Measurements from ENCODE around the gene SLX4IP.
"Not testable (repeated sequence)": the region's sequence is repeated elsewhere in the genome, so short reads cannot be mapped to it uniquely, and the experiment has no call there.

SLX4IP gene

GRCh38 chr20:10390709-10391108 lies 44.4 kb upstream of the SLX4IP start:
- Histone ChIP-seq H2BK120ac (ENCODE audit: low read depth, low read length) (no peak overlapping the region), H3K23ac (ENCODE audit: low read length in 2 of 2) (no peak overlapping the region), H3K4me3 (ENCODE audit: insufficient read depth in 1 of 2, low read depth in 1 of 2, low read length in 2 of 2) (no peak overlapping the region), H3K9me3 (ENCODE audit: control insufficient read depth, low read length) (no peaks in the 10 kb centered on the region), H3K9ac (ENCODE audit: low read length) (no peak overlapping the region), H3K79me1 (replicated peaks; ENCODE audit: low read length, poor library complexity, severe bottlenecking) (no peaks in the 10 kb centered on the region), H3K4me1 (ENCODE audit: control insufficient read depth, insufficient read depth, low read depth, low read length) (peaks cover 2% of the 10 kb centered on the region), H3K18ac (ENCODE audit: low read depth in 1 of 2, low read length in 2 of 2) (no peak overlapping the region), H3K27ac (ENCODE audit: low read length, poor library complexity, severe bottlenecking) (no peak overlapping the region), H2BK5ac (ENCODE audit: low read depth, low read length, poor library complexity, severe bottlenecking) (no peak overlapping the region), H3K36me3 (ENCODE audit: control insufficient read depth in 1 of 2, insufficient read depth in 2 of 2, low read depth in 1 of 2, low read length in 2 of 2) (no peaks in the 10 kb centered on the region), H4K8ac (ENCODE audit: low read length) (peak overlapping the region; percentile 28), H3K27me3 (ENCODE audit: control insufficient read depth in 1 of 2, insufficient read depth in 1 of 2, low read length in 2 of 2) (no peaks in the 10 kb centered on the region), H2AK5ac (ENCODE audit: low read length, severe bottlenecking) (no peak overlapping the region), H3K4ac (ENCODE audit: low read depth in 1 of 2, low read length in 2 of 2) (no peak overlapping the region), H3K4me2 (ENCODE audit: low read length, poor library complexity, severe bottlenecking) (no peak overlapping the region), H2BK12ac (ENCODE audit: low read length in 2 of 2) (no peak overlapping the region), H4K91ac (ENCODE audit: low read length) (no peak overlapping the region), H2AFZ (ENCODE audit: low read depth, low read length) (no peak overlapping the region), H3K14ac (ENCODE audit: low read length in 2 of 2) (no peak overlapping the region), H2BK15ac (ENCODE audit: low read depth, poor library complexity, severe bottlenecking) (no peak overlapping the region)
- 100% methylated on average over 2 of the region's 2 CpGs for WGBS
- DNase-seq = no peak

GRCh38 chr20:10394752-10395151 lies 40.4 kb upstream of the SLX4IP start:
- H3K4me2 ChIP-seq (ENCODE audit: low read length, poor library complexity, severe bottlenecking); H3K14ac ChIP-seq (ENCODE audit: low read length in 2 of 2); H3K36me3 ChIP-seq (ENCODE audit: control insufficient read depth in 1 of 2, insufficient read depth in 2 of 2, low read depth in 1 of 2, low read length in 2 of 2); H3K4ac ChIP-seq (ENCODE audit: low read depth in 1 of 2, low read length in 2 of 2); H3K4me1 ChIP-seq (ENCODE audit: control insufficient read depth, insufficient read depth, low read depth, low read length); H3K9ac ChIP-seq (ENCODE audit: low read length); H2BK120ac ChIP-seq (ENCODE audit: low read depth, low read length); DNase-seq; H3K27me3 ChIP-seq (ENCODE audit: control insufficient read depth in 1 of 2, insufficient read depth in 1 of 2, low read length in 2 of 2); H3K4me3 ChIP-seq (ENCODE audit: insufficient read depth in 1 of 2, low read depth in 1 of 2, low read length in 2 of 2); H4K91ac ChIP-seq (ENCODE audit: low read length); H3K79me1 ChIP-seq (replicated peaks; ENCODE audit: low read length, poor library complexity, severe bottlenecking); H3K23ac ChIP-seq (ENCODE audit: low read length in 2 of 2); H4K8ac ChIP-seq (ENCODE audit: low read length); H3K18ac ChIP-seq (ENCODE audit: low read depth in 1 of 2, low read length in 2 of 2); H2BK5ac ChIP-seq (ENCODE audit: low read depth, low read length, poor library complexity, severe bottlenecking); H2AK5ac ChIP-seq (ENCODE audit: low read length, severe bottlenecking); H2BK15ac ChIP-seq (ENCODE audit: low read depth, poor library complexity, severe bottlenecking); H2BK12ac ChIP-seq (ENCODE audit: low read length in 2 of 2); H3K27ac ChIP-seq (ENCODE audit: low read length, poor library complexity, severe bottlenecking); H3K9me3 ChIP-seq (ENCODE audit: control insufficient read depth, low read length); H2AFZ ChIP-seq (ENCODE audit: low read depth, low read length): not testable (repeated sequence)
- 98% methylated on average over 17 of the region's 32 CpGs for WGBS

- Histone ChIP-seq H3K27me3 (ENCODE audit: control insufficient read depth in 1 of 2, insufficient read depth in 1 of 2, low read length in 2 of 2) (no peaks in the 10 kb centered on the region), H2BK15ac (ENCODE audit: low read depth, poor library complexity, severe bottlenecking) (no peak overlapping the region), H3K9ac (ENCODE audit: low read length) (no peak overlapping the region), H3K18ac (ENCODE audit: low read depth in 1 of 2, low read length in 2 of 2) (no peak overlapping the region), H2AFZ (ENCODE audit: low read depth, low read length) (no peak overlapping the region), H4K91ac (ENCODE audit: low read length) (no peak overlapping the region), H2BK5ac (ENCODE audit: low read depth, low read length, poor library complexity, severe bottlenecking) (no peak overlapping the region), H3K27ac (ENCODE audit: low read length, poor library complexity, severe bottlenecking) (no peak overlapping the region), H2BK120ac (ENCODE audit: low read depth, low read length) (no peak overlapping the region), H3K4me3 (ENCODE audit: insufficient read depth in 1 of 2, low read depth in 1 of 2, low read length in 2 of 2) (no peak overlapping the region), H3K79me1 (replicated peaks; ENCODE audit: low read length, poor library complexity, severe bottlenecking) (no peaks in the 10 kb centered on the region), H2AK5ac (ENCODE audit: low read length, severe bottlenecking) (no peak overlapping the region), H3K4me1 (ENCODE audit: control insufficient read depth, insufficient read depth, low read depth, low read length) (no peaks in the 10 kb centered on the region), H3K14ac (ENCODE audit: low read length in 2 of 2) (no peak overlapping the region), H3K36me3 (ENCODE audit: control insufficient read depth in 1 of 2, insufficient read depth in 2 of 2, low read depth in 1 of 2, low read length in 2 of 2) (no peaks in the 10 kb centered on the region), H3K9me3 (ENCODE audit: control insufficient read depth, low read length) (no peaks in the 10 kb centered on the region), H3K23ac (ENCODE audit: low read length in 2 of 2) (no peak overlapping the region), H3K4ac (ENCODE audit: low read depth in 1 of 2, low read length in 2 of 2) (no peak overlapping the region), H3K4me2 (ENCODE audit: low read length, poor library complexity, severe bottlenecking) (no peak overlapping the region), H2BK12ac (ENCODE audit: low read length in 2 of 2) (no peak overlapping the region), H4K8ac (ENCODE audit: low read length) (no peak overlapping the region)
- DNase-seq = no peak
- 38% methylated on average over 2 of the region's 3 CpGs for WGBS
Observed at GRCh38 chr20:10398834-10399369, 36.2 kb upstream of the SLX4IP start.

GRCh38 chr20:10402938-10403608 lies 32.0 kb upstream of the SLX4IP start:
- H2BK120ac ChIP-seq (ENCODE audit: low read depth, low read length) = no peak overlapping the region
- peaks cover 3 to 26% of the 10 kb centered on the region in 2 experiments for H3K36me3 ChIP-seq (ENCODE audit: control insufficient read depth in 1 of 2, insufficient read depth in 2 of 2, low read depth in 1 of 2, low read length in 2 of 2)
- no peak overlapping the region for H3K4me2 ChIP-seq (ENCODE audit: low read length, poor library complexity, severe bottlenecking)
- no peak overlapping the region for H3K4me3 ChIP-seq (ENCODE audit: insufficient read depth in 1 of 2, low read depth in 1 of 2, low read length in 2 of 2)
- H2BK5ac ChIP-seq (ENCODE audit: low read depth, low read length, poor library complexity, severe bottlenecking) = no peak overlapping the region
- H3K27ac ChIP-seq (ENCODE audit: low read length, poor library complexity, severe bottlenecking) = no peak overlapping the region
- no peak overlapping the region for H2AK5ac ChIP-seq (ENCODE audit: low read length, severe bottlenecking)
- no peak overlapping the region for H3K14ac ChIP-seq (ENCODE audit: low read length in 2 of 2)
- no peak overlapping the region for H4K91ac ChIP-seq (ENCODE audit: low read length)
- no peaks in the 10 kb centered on the region for H3K4me1 ChIP-seq (ENCODE audit: control insufficient read depth, insufficient read depth, low read depth, low read length)
- no peaks in the 10 kb centered on the region for H3K27me3 ChIP-seq (ENCODE audit: control insufficient read depth in 1 of 2, insufficient read depth in 1 of 2, low read length in 2 of 2)
- H3K9ac ChIP-seq (ENCODE audit: low read length) = no peak overlapping the region
- H3K4ac ChIP-seq (ENCODE audit: low read depth in 1 of 2, low read length in 2 of 2) = peak overlapping the region in 1 of 2 experiments; percentile 26
- H2BK12ac ChIP-seq (ENCODE audit: low read length in 2 of 2) = no peak overlapping the region
- H2AFZ ChIP-seq (ENCODE audit: low read depth, low read length) = no peak overlapping the region
- H3K18ac ChIP-seq (ENCODE audit: low read depth in 1 of 2, low read length in 2 of 2) = no peak overlapping the region
- no peak overlapping the region for H3K23ac ChIP-seq (ENCODE audit: low read length in 2 of 2)
- no peak overlapping the region for H4K8ac ChIP-seq (ENCODE audit: low read length)
- no peaks in the 10 kb centered on the region for H3K9me3 ChIP-seq (ENCODE audit: control insufficient read depth, low read length)
- H3K79me1 ChIP-seq (replicated peaks; ENCODE audit: low read length, poor library complexity, severe bottlenecking) = no peaks in the 10 kb centered on the region
- 91% methylated on average over 3 of the region's 3 CpGs for WGBS
- DNase-seq = no peak
- H2BK15ac ChIP-seq (ENCODE audit: low read depth, poor library complexity, severe bottlenecking) = no peak overlapping the region
